Heart left ventricle (tissue), 16 donors: ENCODE measurements around the gene SORCS1. TPM values are rescaled to one million over a fixed set of nuclear protein-coding genes. Genes with fewer than 3 reads are reported as not detected.

ENCODE experiments used
- ATAC-seq, 4 donors: fragments of 200-7000 bp; cut with Tn5 transposase; one replicate each; pipeline ENCODE4 v1.9.1; 2020 to 2022; ENCODE audit warnings: moderate library complexity in 4 of 4, mild to moderate bottlenecking in 3 of 4, moderate number of reproducible peaks in 1 of 4
- DNase-seq, 5 donors: peaks; one replicate each; pipeline ENCODE4 v3.0.0-alpha.2; 2020
- H3K27ac ChIP-seq, 12 donors: fragments of 200-600 bp; sonication (generic) in 4 of 12; one replicate each; pipeline versions ENCODE4 v1.5.0 to v1.8.0; 2016 to 2022; ENCODE audit warnings: mild to moderate bottlenecking in 2 of 12
- H3K27me3 ChIP-seq, 9 donors: fragments of 200-600 bp; sonication (generic) in 2 of 9; one replicate each; pipeline versions ENCODE4 v1.5.1 to v1.8.0; 2016 to 2022; ENCODE audit warnings: mild to moderate bottlenecking in 3 of 9
- H3K36me3 ChIP-seq, 9 donors: fragments of 200-600 bp; sonication (generic) in 2 of 9; one replicate each; pipeline versions ENCODE4 v1.5.0 to v1.8.0; 2018 to 2022; ENCODE audit warnings: mild to moderate bottlenecking in 2 of 9
- H3K4me1 ChIP-seq, 12 donors: fragments of 200-600 bp; sonication (generic) in 4 of 12; one replicate each; pipeline versions ENCODE4 v1.5.0 to v1.8.0; 2016 to 2022; ENCODE audit warnings: mild to moderate bottlenecking in 3 of 12
- H3K4me3 ChIP-seq, 12 donors: fragments of 200-600 bp; sonication (generic) in 4 of 12; one replicate each; pipeline versions ENCODE4 v1.5.0 to v1.8.0; 2017 to 2022; ENCODE audit warnings: mild to moderate bottlenecking in 9 of 12, moderate library complexity in 4 of 12
- H3K9me3 ChIP-seq, 12 donors: fragments of 200-600 bp; sonication (generic) in 4 of 12; one replicate each; pipeline versions ENCODE4 v1.5.0 to v1.8.0; 2016 to 2022; ENCODE audit warnings: mild to moderate bottlenecking in 1 of 12
- POLR2A ChIP-seq, 2 donors: fragments of 450-650 bp; IDR thresholded peaks; one replicate each; pipeline ENCODE4 v1.6.1; 2017; ENCODE audit warnings: antibody characterized with exemption in 2 of 2, mild to moderate bottlenecking in 2 of 2, moderate library complexity in 2 of 2
- WGBS, 4 donors: extraction: QIAGEN DNeasy Blood & Tissue Kit in 2 of 4; methylation state at CpG; one replicate each; pipeline versions ENCODE4 v1.1.5 to v1.1.7; 2013 to 2018; 5-methylcytosine and 5-hydroxymethylcytosine counted together
- intact Hi-C, 10 donors: fragments of 100-400 bp; cut with DNase I; formaldehyde crosslinking; loops; one replicate each; pipeline versions ENCODE4 v1.11.1 to v1.14.2; 2022
- polyA plus RNA-seq, 2 donors: library from polyadenylated mRNA; stranded (reverse); fragments of 200-250 nt; gene quantifications; one replicate each; pipeline ENCODE4 v1.2.3, GENCODE V29; 2013
- total RNA-seq, 9 donors: library from RNA; depleted of rRNA in 2 of 9; stranded (reverse); fragments of >200 nt in 2 of 9; fragmentation: NEBNext Ultra II Directional in 3 of 9; extraction: Animal tissue kit (Norgen Biotek cat#: 25700) in 3 of 9; gene quantifications; one replicate each; pipeline versions ENCODE4 v1.1.0 to v1.2.4, GENCODE V29; 2016 to 2023
- TF ChIP-seq, protein P1 (sequence below), 12 donors: fragments of 200-600 bp; sonication (generic) in 4 of 12; IDR thresholded peaks; one replicate each; pipeline versions ENCODE4 v1.5.0 to v1.8.0; 2018 to 2022; ENCODE audit warnings: antibody characterized with exemption in 12 of 12, mild to moderate bottlenecking in 5 of 12
- donor health status: ischemic (EF 13 %, LVEDD 7.1; RV severe dilation, severe dysfunction).
- donor health status: healthy with polysubstance abuse.
- donor health status: DM: no; HTN: yes; CAD: no.
- donor health status: DM: no; HTN: no; CAD: no.
- donor health status: ischemic (EF 25% LVEDD 6.9; RV normal size, moderate dysfunction).
- donor health status: ischemic (EF 25% LVEDD 5.7; RV mildly dilated, moderate dysfunction).
- donor health status: healthy.
- donor health status: DM: yes; HTN: yes; CAD: no.
- donor health status: ischemic (EF 35%, LVEDD 5.7; RV mildly dilated, moderate dysfunction).
- donor health status: nonischemic (EF 11% LVEDD 7.7; RV severe dilation, severe dysfunction).
- donor health status: DM: yes; HTN: yes; CAD: no.
- donor health status: PGD.
- donor health status: ischemic (EF 29% LVEDD 5.4; RV normal size, mild dysfunction).
- donor health status: nonischemic (EF 23%, LVEDD 6.1; RV moderate dilation, normal function).

Gene SORCS1
- total and polyA plus RNA-seq, 11 donors = 0.23 to 5.7 (median 1.1) TPM

- ATAC-seq = peak in 1 of 4 donors; percentile 74
- Histone ChIP-seq H3K4me1 (no peaks in the 10 kb centered on the region), H3K4me3 (peak overlapping the region in 1 of 12 donors; percentile 7), H3K9me3 (peaks cover 0 to 9% (median 0%) of the 10 kb centered on the region in 12 donors), H3K27me3 (no peaks in the 10 kb centered on the region), H3K36me3 (no peaks in the 10 kb centered on the region), H3K27ac (peak overlapping the region in 3 of 12 donors; percentile 23 to 54 (median 27))
- DNase-seq = no peak
- intact Hi-C loops = no loop called here
- WGBS, 4 donors = 41 to 48% (median 44%) methylated on average over 5 of the region's 5 CpGs
- TF ChIP-seq, protein P1, sequence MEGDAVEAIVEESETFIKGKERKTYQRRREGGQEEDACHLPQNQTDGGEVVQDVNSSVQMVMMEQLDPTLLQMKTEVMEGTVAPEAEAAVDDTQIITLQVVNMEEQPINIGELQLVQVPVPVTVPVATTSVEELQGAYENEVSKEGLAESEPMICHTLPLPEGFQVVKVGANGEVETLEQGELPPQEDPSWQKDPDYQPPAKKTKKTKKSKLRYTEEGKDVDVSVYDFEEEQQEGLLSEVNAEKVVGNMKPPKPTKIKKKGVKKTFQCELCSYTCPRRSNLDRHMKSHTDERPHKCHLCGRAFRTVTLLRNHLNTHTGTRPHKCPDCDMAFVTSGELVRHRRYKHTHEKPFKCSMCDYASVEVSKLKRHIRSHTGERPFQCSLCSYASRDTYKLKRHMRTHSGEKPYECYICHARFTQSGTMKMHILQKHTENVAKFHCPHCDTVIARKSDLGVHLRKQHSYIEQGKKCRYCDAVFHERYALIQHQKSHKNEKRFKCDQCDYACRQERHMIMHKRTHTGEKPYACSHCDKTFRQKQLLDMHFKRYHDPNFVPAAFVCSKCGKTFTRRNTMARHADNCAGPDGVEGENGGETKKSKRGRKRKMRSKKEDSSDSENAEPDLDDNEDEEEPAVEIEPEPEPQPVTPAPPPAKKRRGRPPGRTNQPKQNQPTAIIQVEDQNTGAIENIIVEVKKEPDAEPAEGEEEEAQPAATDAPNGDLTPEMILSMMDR (IDR thresholded peaks at IDR 0.05) = no peak
- no peak for TF ChIP-seq POLR2A (IDR thresholded peaks at IDR 0.05)
These were observed 503.3 kb downstream of the SORCS1 start for GRCh38 chr10:106661133-106661766.

- intact Hi-C loops = no loop called here
- H3K9me3 ChIP-seq = peaks cover 0 to 9% (median 0%) of the 10 kb centered on the region in 12 donors
- no peaks in the 10 kb centered on the region for H3K36me3 ChIP-seq
- H3K4me3 ChIP-seq = peak overlapping the region in 1 of 12 donors; percentile 7
- no peaks in the 10 kb centered on the region for H3K4me1 ChIP-seq
- DNase-seq (no peak), ATAC-seq (no peak)
- H3K27me3 ChIP-seq = no peaks in the 10 kb centered on the region
- H3K27ac ChIP-seq = peak overlapping the region in 1 of 12 donors; percentile 54
- WGBS, 4 donors = 57 to 69% (median 66%) methylated on average over 3 of the region's 3 CpGs
- TF ChIP-seq POLR2A (IDR thresholded peaks at IDR 0.05) = no peak
- TF ChIP-seq, protein P1 (IDR thresholded peaks at IDR 0.05) = no peak
These were observed 504.0 kb downstream of the SORCS1 start for GRCh38 chr10:106660550-106660949.

DNA sequence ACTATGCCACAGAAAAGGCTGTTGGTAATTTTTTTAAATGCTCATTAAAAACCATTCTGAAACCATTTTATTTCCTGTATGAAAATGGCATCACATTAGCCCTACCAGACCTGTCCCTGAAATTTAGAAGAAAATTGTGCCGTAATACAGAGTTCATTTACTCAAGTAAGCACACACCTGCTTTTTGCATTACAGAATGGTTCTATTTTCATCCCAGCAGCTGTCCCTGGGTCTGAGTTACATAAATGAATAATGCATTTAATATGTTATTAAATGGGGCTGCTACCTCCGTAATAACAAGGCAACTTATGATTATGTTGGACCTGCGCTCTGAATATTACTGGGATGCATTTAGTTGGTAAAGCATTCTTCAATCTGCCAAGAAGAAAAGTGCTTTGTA, 508.9 kb downstream of the SORCS1 start:
- intact Hi-C loops = no loop called here
- 81 to 90% (median 85%) methylated on average over 3 of the region's 3 CpGs for WGBS, 4 donors
- no peaks in the 10 kb centered on the region for H3K9me3 ChIP-seq
- peaks cover 0 to 3% (median 0%) of the 10 kb centered on the region in 12 donors for H3K4me1 ChIP-seq
- TF ChIP-seq POLR2A (IDR thresholded peaks at IDR 0.05) = no peak
- TF ChIP-seq, protein P1 (IDR thresholded peaks at IDR 0.05) = no peak
- H3K36me3 ChIP-seq = no peaks in the 10 kb centered on the region
- H3K27me3 ChIP-seq = no peaks in the 10 kb centered on the region
- ATAC-seq (no peak), DNase-seq (no peak)
- H3K27ac ChIP-seq = no peak overlapping the region
- no peak overlapping the region for H3K4me3 ChIP-seq

DNA sequence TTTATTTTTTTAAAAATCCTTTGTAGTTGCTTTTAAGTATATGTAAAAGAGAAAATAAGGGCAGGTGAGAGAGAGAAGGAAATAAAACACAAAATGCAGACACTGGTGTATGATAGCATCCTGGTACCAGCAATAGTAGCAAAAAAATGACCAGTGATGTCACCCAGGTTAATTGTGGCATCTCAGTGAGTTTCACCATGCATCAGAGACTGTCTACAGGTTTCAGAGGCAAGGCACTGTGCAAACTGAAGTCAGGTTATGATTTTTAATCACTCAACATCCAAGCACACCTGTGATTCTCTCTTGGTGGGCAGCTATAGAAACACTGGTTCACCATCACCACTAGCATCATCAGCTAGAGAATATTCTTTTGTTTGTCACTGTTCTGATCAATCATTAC, 509.3 kb downstream of the SORCS1 start:
- Histone ChIP-seq H3K27me3 (no peaks in the 10 kb centered on the region), H3K36me3 (no peaks in the 10 kb centered on the region), H3K9me3 (no peaks in the 10 kb centered on the region), H3K4me3 (no peak overlapping the region), H3K27ac (no peak overlapping the region), H3K4me1 (peaks cover 0 to 3% (median 0%) of the 10 kb centered on the region in 12 donors)
- DNase-seq = no peak
- intact Hi-C loops = no loop called here
- TF ChIP-seq, protein P1 (IDR thresholded peaks at IDR 0.05) = no peak
- TF ChIP-seq POLR2A (IDR thresholded peaks at IDR 0.05) = no peak
- no peak for ATAC-seq
